GM23248 (cell line): Measurements from ENCODE around the gene C11orf97. TPM values are rescaled to one million over a fixed set of nuclear protein-coding genes. Genes with fewer than 3 reads are reported as not detected.

Source experiments
- DNase-seq: peaks from one replicate; pipeline ENCODE4 v3.0.0-alpha.2; 2015
- H2AFZ ChIP-seq: fragments of 200-600 bp; sonication (generic); 2 replicates; pipeline ENCODE4 v1.6.1; 2016; ENCODE audit warnings: antibody characterized with exemption
- H3F3A ChIP-seq: fragments of 200-600 bp; sonication (generic); 2 replicates; pipeline ENCODE4 v1.6.1; 2016; ENCODE audit warnings: mild to moderate bottlenecking, antibody characterized with exemption, mixed run types; ENCODE audit not compliant: insufficient read depth
- H3K27ac ChIP-seq: fragments of 200-600 bp; sonication (generic); 2 replicates; pipeline ENCODE4 v1.5.1; 2016; ENCODE audit warnings: mild to moderate bottlenecking
- H3K27me3 ChIP-seq: fragments of 200-600 bp; sonication (generic); replicated peaks from 2 replicates; pipeline ENCODE4 v1.6.1; 2016; ENCODE audit warnings: mild to moderate bottlenecking; ENCODE audit not compliant: insufficient read depth
- H3K36me3 ChIP-seq: fragments of 200-600 bp; sonication (generic); 2 replicates; pipeline ENCODE4 v1.6.1; 2016; ENCODE audit warnings: low read depth, mild to moderate bottlenecking
- H3K4me1 ChIP-seq: fragments of 200-600 bp; sonication (generic); 2 replicates; pipeline ENCODE4 v1.6.1; 2016; ENCODE audit warnings: mild to moderate bottlenecking; ENCODE audit not compliant: insufficient read depth
- H3K4me2 ChIP-seq: fragments of 200-600 bp; sonication (generic); one replicate; pipeline ENCODE4 v1.6.1; 2016; ENCODE audit warnings: mild to moderate bottlenecking; ENCODE audit not compliant: unreplicated experiment
- H3K4me3 ChIP-seq: fragments of 200-600 bp; sonication (generic); 2 replicates; pipeline ENCODE4 v1.5.1; 2016; ENCODE audit warnings: mild to moderate bottlenecking
- H3K79me2 ChIP-seq: fragments of 200-600 bp; sonication (generic); 2 replicates; pipeline ENCODE4 v1.6.1; 2016; ENCODE audit warnings: mild to moderate bottlenecking; ENCODE audit not compliant: insufficient read depth
- H3K9ac ChIP-seq: fragments of 200-600 bp; sonication (generic); 2 replicates; pipeline ENCODE4 v1.6.1; 2016; ENCODE audit warnings: mild to moderate bottlenecking
- H3K9me2 ChIP-seq: fragments of 200-600 bp; sonication (generic); 2 replicates; pipeline ENCODE4 v1.6.1; 2016; ENCODE audit warnings: mixed run types, mild to moderate bottlenecking, moderate library complexity; ENCODE audit not compliant: insufficient read depth
- H3K9me3 ChIP-seq: fragments of 200-600 bp; sonication (generic); one replicate; pipeline ENCODE4 v1.6.1; 2017; ENCODE audit warnings: low read depth
- H4K20me1 ChIP-seq: fragments of 200-600 bp; sonication (generic); 2 replicates; pipeline ENCODE4 v1.6.0; 2016; ENCODE audit not compliant: insufficient read depth
- EZH2 ChIP-seq: fragments of 200-600 bp; sonication (generic); IDR thresholded peaks from 2 replicates; pipeline ENCODE4 v1.6.1; 2018; ENCODE audit warnings: antibody characterized with exemption, mild to moderate bottlenecking; ENCODE audit not compliant: insufficient read depth, poor library complexity, severe bottlenecking
- EZH2phosphoT487 ChIP-seq: fragments of 200-600 bp; sonication (generic); IDR thresholded peaks from 2 replicates; pipeline ENCODE4 v1.6.1; 2018; ENCODE audit warnings: antibody characterized with exemption, moderate library complexity, mild to moderate bottlenecking, low read depth; ENCODE audit not compliant: insufficient read depth
- WGBS, 2 experiments: methylation state at CpG; one replicate each; pipeline ENCODE4 v1.1.6; 2015 to 2017; ENCODE audit warnings: low lambda C conversion rate in 2 of 2, low coverage in 1 of 2; ENCODE audit errors: missing lambda C conversion rate in 2 of 2; 5-methylcytosine and 5-hydroxymethylcytosine counted together
- in situ Hi-C: fragments of 300-500 bp; cut with MboI; formaldehyde crosslinking; loops from 2 replicates; pipeline ENCODE4 v1.15.0; 2020
- polyA plus RNA-seq: library from polyadenylated mRNA; unstranded; fragments of >200 nt; fragmentation: Nextera tagmentation; extraction: Ambion mirVana; gene quantifications from 2 replicates; pipeline ENCODE4 v1.2.1, GENCODE V29; 2016
- total RNA-seq: library from RNA; depleted of rRNA; stranded (reverse); fragments of >200 nt; shearing (Covaris generic); gene quantifications from 2 replicates; pipeline ENCODE4 v1.2.3, GENCODE V29; 2014

C11orf97 gene
- total and polyA plus RNA-seq, 2 experiments from 2014 or later: not detected

DNA sequence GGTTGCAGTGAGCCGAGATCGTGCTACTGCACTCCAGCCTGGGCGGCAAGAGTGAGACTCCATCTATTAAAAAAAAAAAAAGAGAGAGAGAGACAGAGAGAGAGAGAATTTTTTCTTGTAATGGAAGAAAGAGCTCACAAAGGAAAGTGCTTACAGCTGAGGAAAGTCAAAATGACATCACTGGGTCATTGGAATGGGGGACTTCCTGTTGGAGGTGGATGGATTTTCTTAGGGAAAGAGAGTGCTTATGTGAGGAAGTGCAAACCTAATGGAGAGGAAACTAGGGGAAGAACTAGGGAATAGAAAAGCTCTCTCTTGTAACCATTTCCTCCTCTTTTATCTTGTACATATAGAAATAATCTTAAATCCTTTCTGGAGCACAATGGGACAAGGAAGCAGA, 48.6 kb downstream of the C11orf97 start:
- no peaks in the 10 kb centered on the region for H3K9me3 ChIP-seq
- H3K27me3 ChIP-seq: no peaks in the 10 kb centered on the region

DNA sequence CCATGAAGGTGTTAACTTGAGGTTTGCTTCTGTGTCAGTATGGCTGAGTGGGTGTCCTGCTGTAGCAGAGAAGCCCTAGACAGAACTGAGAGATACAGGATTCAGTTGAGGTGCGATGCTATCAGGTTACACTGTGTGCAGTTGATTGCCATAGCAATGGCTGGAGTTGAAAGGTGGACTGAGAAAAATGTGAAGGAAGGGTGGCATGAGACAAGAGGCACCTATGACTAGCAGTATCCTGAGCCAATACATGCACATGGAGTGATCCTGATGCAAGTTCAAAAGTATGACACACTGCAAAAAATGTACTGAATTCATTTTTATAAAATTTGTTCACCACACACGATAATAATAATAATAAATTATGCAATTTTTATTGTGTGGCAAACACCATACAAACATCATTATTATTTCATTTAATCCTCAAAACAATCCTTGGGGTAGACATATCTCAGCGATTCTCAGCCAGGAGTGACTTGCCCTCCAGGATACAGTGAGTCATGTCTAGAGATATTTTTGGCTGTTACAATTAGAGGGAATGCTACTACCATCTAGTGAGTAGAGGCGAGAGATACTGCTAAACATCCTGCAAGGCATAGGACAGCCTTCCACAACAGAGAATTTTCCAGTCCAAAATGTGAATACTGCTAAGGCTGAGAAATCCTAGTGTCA, 51.1 kb downstream of the C11orf97 start:
- H3K9me2 ChIP-seq: no peaks in the 10 kb centered on the region
- H3K4me2 ChIP-seq: peak overlapping the region; percentile 27
- peak overlapping the region; percentile 77 for H3K27ac ChIP-seq

More for the DNA sequence above, 48.6 kb downstream of the C11orf97 start:
- H2AFZ ChIP-seq: no peak overlapping the region
- no peak for DNase-seq
- peaks cover 5% of the 10 kb centered on the region; the same call in 1 of the 2 replicates for H3K79me2 ChIP-seq
- no peak overlapping the region for H3K9ac ChIP-seq
- no peak overlapping the region for H3K4me2 ChIP-seq
- H4K20me1 ChIP-seq: no peaks in the 10 kb centered on the region
- peaks cover 46% of the 10 kb centered on the region for H3F3A ChIP-seq
- H3K4me1 ChIP-seq: peaks cover 51% of the 10 kb centered on the region
- in situ Hi-C loops: no loop called here
- H3K9me2 ChIP-seq: no peaks in the 10 kb centered on the region
- WGBS, 2 experiments: 100% methylated on average over 3 of the region's 3 CpGs
- TF ChIP-seq EZH2 (no peak), EZH2phosphoT487 (no peak)
- H3K36me3 ChIP-seq: no peaks in the 10 kb centered on the region
- H3K4me3 ChIP-seq: no peak overlapping the region
- H3K27ac ChIP-seq: no peak overlapping the region

DNA sequence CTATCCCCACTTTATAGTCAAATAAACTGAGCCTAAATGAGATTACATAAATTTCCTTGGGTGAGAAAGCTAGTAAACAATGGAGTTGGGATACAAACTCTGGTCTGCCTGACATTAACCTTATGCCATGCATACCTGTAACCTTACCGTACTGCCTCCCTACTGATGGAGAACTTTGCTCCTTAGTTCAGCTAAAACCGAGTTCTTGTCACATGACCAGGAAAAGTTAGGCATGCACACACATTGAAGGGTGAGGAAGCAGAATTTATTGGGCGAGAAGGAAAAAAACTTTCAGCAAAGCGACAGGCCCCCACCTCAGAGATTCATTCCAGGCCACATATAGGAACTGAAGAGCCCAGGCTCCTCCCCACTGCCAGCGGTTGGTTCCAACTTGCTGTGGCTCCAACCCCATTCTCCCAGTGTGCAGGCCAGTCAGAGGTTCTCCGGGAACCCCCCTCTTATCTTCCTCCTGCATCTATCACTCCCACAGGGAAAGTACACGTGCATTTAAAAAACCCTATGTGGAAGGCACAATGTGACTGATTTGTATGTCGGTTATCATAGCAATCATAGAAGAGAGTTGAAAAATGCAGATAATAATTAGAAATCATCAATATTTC, 51.7 kb downstream of the C11orf97 start:
- no peaks in the 10 kb centered on the region for H3K79me2 ChIP-seq
- no peak overlapping the region for H3K4me3 ChIP-seq
- peak overlapping the region; percentile 4; the same call in 1 of the 2 replicates for H3K9ac ChIP-seq
- H4K20me1 ChIP-seq: no peaks in the 10 kb centered on the region
- H3K9me3 ChIP-seq: no peaks in the 10 kb centered on the region
- 64 to 68% methylated on average over 8 of the region's 8 CpGs for WGBS, 2 experiments
- TF ChIP-seq EZH2phosphoT487 (no peak), EZH2 (no peak)
- H3F3A ChIP-seq: peaks cover 16% of the 10 kb centered on the region
- H3K27me3 ChIP-seq: no peaks in the 10 kb centered on the region
- H3K4me1 ChIP-seq: peaks cover 23% of the 10 kb centered on the region
- H3K36me3 ChIP-seq: no peaks in the 10 kb centered on the region
- in situ Hi-C loops: no loop called here
- peak overlapping the region; percentile 77; the same call in 1 of the 2 replicates for H3K27ac ChIP-seq
- H2AFZ ChIP-seq: no peak overlapping the region
- H3K4me2 ChIP-seq: peak overlapping the region; percentile 13
- DNase-seq: no peak
- no peaks in the 10 kb centered on the region for H3K9me2 ChIP-seq

More for the DNA sequence above, 51.1 kb downstream of the C11orf97 start:
- peak; percentile 90 for DNase-seq
- Histone ChIP-seq H3K9me3 (no peaks in the 10 kb centered on the region), H3K9ac (peak overlapping the region; percentile 52), H3K27me3 (no peaks in the 10 kb centered on the region), H3F3A (peaks cover 21% of the 10 kb centered on the region), H3K4me3 (no peak overlapping the region), H3K36me3 (no peaks in the 10 kb centered on the region), H3K4me1 (peaks cover 29% of the 10 kb centered on the region), H2AFZ (no peak overlapping the region), H4K20me1 (no peaks in the 10 kb centered on the region), H3K79me2 (peaks cover 4% of the 10 kb centered on the region; the same call in 1 of the 2 replicates)
- in situ Hi-C loops: no loop called here
- no peak for TF ChIP-seq EZH2
- no peak for TF ChIP-seq EZH2phosphoT487
- 23 to 24% methylated on average over 4 of the region's 4 CpGs for WGBS, 2 experiments

DNA sequence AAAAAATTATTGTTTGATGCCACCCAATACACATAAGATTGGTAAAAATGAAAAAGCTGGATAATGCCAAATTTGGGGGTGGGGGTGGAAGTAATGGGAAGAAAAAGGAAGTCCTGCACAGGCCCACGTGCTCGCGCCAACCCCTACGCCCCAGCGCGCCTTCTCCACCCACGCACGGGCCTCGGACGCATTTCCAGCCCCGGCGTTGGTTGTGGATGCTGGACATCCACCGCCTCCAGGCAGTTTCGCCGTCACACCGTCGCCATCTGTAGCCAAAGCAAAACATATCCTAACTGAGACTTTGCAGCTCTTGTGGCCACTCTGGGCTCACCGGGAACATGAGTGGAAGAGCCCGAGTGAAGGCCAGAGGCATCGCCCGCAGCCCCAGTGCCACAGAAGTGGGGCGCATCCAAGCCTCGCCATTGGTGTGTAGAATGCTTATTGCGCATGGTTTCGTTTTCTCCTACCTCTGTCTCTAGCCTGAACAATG, 55.0 kb downstream of the C11orf97 start, which contains the start of gene PIWIL4:
Gene PIWIL4, plus strand, starts transcription at position 188 of the 490 bp plus-strand sequence. Its CDS starts 151 bp downstream, at position 339.
- no peak within 1 kb of the TSS for H3K27ac ChIP-seq
- H3K4me1 ChIP-seq: peaks cover 14% of the 10 kb centered on the region
- no peaks in the 10 kb centered on the region for H3K9me2 ChIP-seq
- no peak within 1 kb of the TSS for H3K4me3 ChIP-seq
- H3K27me3 ChIP-seq: no peaks in the 10 kb centered on the region
- H3K79me2 ChIP-seq: no peaks in the 10 kb centered on the region
- TF ChIP-seq EZH2 (no peak), EZH2phosphoT487 (no peak)
- in situ Hi-C loops: no loop called here
- no peak within 1 kb of the TSS for H3K9ac ChIP-seq
- no peak within 1 kb of the TSS for H2AFZ ChIP-seq
- no peaks in the 10 kb centered on the region for H3K36me3 ChIP-seq
- DNase-seq: no peak
- H3K4me2 ChIP-seq: no peak within 1 kb of the TSS
- no peaks in the 10 kb centered on the region for H3K9me3 ChIP-seq
- peaks cover 16% of the 10 kb centered on the region for H3F3A ChIP-seq
- no peaks in the 10 kb centered on the region for H4K20me1 ChIP-seq
- WGBS, 2 experiments: 90 to 97% methylated on average over 8 to 25 of the region's 25 CpGs
